ENCODE measurements around the gene NCK2. TPM values are rescaled to one million over a fixed set of nuclear protein-coding genes. Genes with fewer than 3 reads are reported as not detected.

NCK2 gene
- total and polyA plus RNA-seq, 2 experiments from 2014 or later = 72.6 to 100 TPM

- no peaks in the 10 kb centered on the region for H3K36me3 ChIP-seq (replicated peaks; ENCODE audit: insufficient read depth, low read depth)
- peaks cover 79% of the 10 kb centered on the region for H4K20me1 ChIP-seq (ENCODE audit: insufficient read depth, poor library complexity, severe bottlenecking)
- TF ChIP-seq EZH2phosphoT487 (IDR thresholded peaks at IDR 0.05; ENCODE audit: low read depth, severe bottlenecking, unreplicated experiment) = no peak
- TF ChIP-seq EZH2 (IDR thresholded peaks at IDR 0.05; ENCODE audit: borderline replicate concordance) = no peak
- TF ChIP-seq, protein P1, sequence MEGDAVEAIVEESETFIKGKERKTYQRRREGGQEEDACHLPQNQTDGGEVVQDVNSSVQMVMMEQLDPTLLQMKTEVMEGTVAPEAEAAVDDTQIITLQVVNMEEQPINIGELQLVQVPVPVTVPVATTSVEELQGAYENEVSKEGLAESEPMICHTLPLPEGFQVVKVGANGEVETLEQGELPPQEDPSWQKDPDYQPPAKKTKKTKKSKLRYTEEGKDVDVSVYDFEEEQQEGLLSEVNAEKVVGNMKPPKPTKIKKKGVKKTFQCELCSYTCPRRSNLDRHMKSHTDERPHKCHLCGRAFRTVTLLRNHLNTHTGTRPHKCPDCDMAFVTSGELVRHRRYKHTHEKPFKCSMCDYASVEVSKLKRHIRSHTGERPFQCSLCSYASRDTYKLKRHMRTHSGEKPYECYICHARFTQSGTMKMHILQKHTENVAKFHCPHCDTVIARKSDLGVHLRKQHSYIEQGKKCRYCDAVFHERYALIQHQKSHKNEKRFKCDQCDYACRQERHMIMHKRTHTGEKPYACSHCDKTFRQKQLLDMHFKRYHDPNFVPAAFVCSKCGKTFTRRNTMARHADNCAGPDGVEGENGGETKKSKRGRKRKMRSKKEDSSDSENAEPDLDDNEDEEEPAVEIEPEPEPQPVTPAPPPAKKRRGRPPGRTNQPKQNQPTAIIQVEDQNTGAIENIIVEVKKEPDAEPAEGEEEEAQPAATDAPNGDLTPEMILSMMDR (IDR thresholded peaks at IDR 0.05; ENCODE audit: poor library complexity) = no peak
- H3K9me3 ChIP-seq (ENCODE audit: low read depth) = no peaks in the 10 kb centered on the region
- H3K27ac ChIP-seq = peak overlapping the region; percentile 22
- no peaks in the 10 kb centered on the region for H3K9me2 ChIP-seq (replicated peaks; ENCODE audit: insufficient read depth)
- no peak for DNase-seq (ENCODE audit: low spot score)
- no peak overlapping the region for H2AFZ ChIP-seq
- WGBS (ENCODE audit: low lambda C conversion rate, missing lambda C conversion rate) = 84% methylated on average over 5 of the region's 5 CpGs
- peaks cover 15% of the 10 kb centered on the region for H3K4me1 ChIP-seq (ENCODE audit: insufficient read depth)
- H3K4me2 ChIP-seq = no peak overlapping the region
- no peak overlapping the region for H3K4me3 ChIP-seq
- H3K27me3 ChIP-seq = no peaks in the 10 kb centered on the region
- peaks cover 100% of the 10 kb centered on the region for H3K79me2 ChIP-seq
Measured at GRCh38 chr2:105752691-105753358, 8.1 kb downstream of the NCK2 start.

DNA sequence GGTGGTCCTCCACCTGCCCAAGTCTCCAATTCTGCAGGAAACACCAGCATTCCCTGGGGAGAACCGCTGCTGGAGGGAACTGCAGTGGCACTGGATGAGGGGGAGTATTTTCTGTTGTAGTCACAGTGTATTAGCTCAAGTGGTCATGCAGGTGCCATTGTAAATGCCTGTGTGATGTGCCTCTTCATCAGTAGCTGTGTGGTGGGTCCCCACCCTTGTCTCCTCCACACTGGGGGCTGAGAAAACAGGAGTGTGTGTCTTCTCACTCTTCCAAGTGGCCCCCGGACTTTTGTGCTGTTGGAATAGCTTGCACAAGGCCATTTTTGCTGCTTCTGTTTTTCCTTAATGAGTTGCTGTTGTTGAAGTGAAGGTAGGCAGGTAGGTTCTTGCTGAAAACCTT lies 8.7 kb downstream of the NCK2 start:
- no peak for DNase-seq (ENCODE audit: low spot score)
- Histone ChIP-seq H3K4me3 (no peak overlapping the region), H3K79me2 (peaks cover 100% of the 10 kb centered on the region), H3K36me3 (replicated peaks; ENCODE audit: insufficient read depth, low read depth) (no peaks in the 10 kb centered on the region), H4K20me1 (ENCODE audit: insufficient read depth, poor library complexity, severe bottlenecking) (peaks cover 79% of the 10 kb centered on the region), H3K9me2 (replicated peaks; ENCODE audit: insufficient read depth) (no peaks in the 10 kb centered on the region), H3K4me2 (no peak overlapping the region), H3K4me1 (ENCODE audit: insufficient read depth) (peaks cover 12% of the 10 kb centered on the region), H3K9me3 (ENCODE audit: low read depth) (no peaks in the 10 kb centered on the region), H2AFZ (no peak overlapping the region), H3K27ac (peak overlapping the region; percentile 22), H3K27me3 (no peaks in the 10 kb centered on the region)
- TF ChIP-seq EZH2 (IDR thresholded peaks at IDR 0.05; ENCODE audit: borderline replicate concordance) = no peak
- TF ChIP-seq, protein P1 (IDR thresholded peaks at IDR 0.05; ENCODE audit: poor library complexity) = no peak
- TF ChIP-seq EZH2phosphoT487 (IDR thresholded peaks at IDR 0.05; ENCODE audit: low read depth, severe bottlenecking, unreplicated experiment) = no peak
- WGBS (ENCODE audit: low lambda C conversion rate, missing lambda C conversion rate) = 100% methylated on average over 2 of the region's 2 CpGs

- WGBS (ENCODE audit: low lambda C conversion rate, missing lambda C conversion rate) = 77% methylated on average over 5 of the region's 5 CpGs
- no peak overlapping the region for H3K4me2 ChIP-seq
- H3K36me3 ChIP-seq (replicated peaks; ENCODE audit: insufficient read depth, low read depth) = no peaks in the 10 kb centered on the region
- no peak overlapping the region for H3K4me3 ChIP-seq
- no peak overlapping the region for H2AFZ ChIP-seq
- peak overlapping the region; percentile 22 for H3K27ac ChIP-seq
- DNase-seq (ENCODE audit: low spot score) = no peak
- H3K4me1 ChIP-seq (ENCODE audit: insufficient read depth) = peaks cover 10% of the 10 kb centered on the region
- no peaks in the 10 kb centered on the region for H3K27me3 ChIP-seq
- H3K9me3 ChIP-seq (ENCODE audit: low read depth) = no peaks in the 10 kb centered on the region
- no peaks in the 10 kb centered on the region for H3K9me2 ChIP-seq (replicated peaks; ENCODE audit: insufficient read depth)
- TF ChIP-seq EZH2 (IDR thresholded peaks at IDR 0.05; ENCODE audit: borderline replicate concordance) (no peak), EZH2phosphoT487 (IDR thresholded peaks at IDR 0.05; ENCODE audit: low read depth, severe bottlenecking, unreplicated experiment) (no peak)
- TF ChIP-seq, protein P1 (IDR thresholded peaks at IDR 0.05; ENCODE audit: poor library complexity) = no peak
- H3K79me2 ChIP-seq = peaks cover 100% of the 10 kb centered on the region
- peaks cover 80% of the 10 kb centered on the region for H4K20me1 ChIP-seq (ENCODE audit: insufficient read depth, poor library complexity, severe bottlenecking)
Measured at GRCh38 chr2:105754011-105754410, 9.3 kb downstream of the NCK2 start.
